Fibroblast of skin of left biceps (primary cell): ENCODE measurements around the gene NAV3.

Experiments
- DNase-seq, 2 experiments: peaks; one replicate each; pipeline ENCODE4 v3.0.0-alpha.2; 2013; ENCODE audit warnings: low read depth in 2 of 2

Gene NAV3

DNA sequence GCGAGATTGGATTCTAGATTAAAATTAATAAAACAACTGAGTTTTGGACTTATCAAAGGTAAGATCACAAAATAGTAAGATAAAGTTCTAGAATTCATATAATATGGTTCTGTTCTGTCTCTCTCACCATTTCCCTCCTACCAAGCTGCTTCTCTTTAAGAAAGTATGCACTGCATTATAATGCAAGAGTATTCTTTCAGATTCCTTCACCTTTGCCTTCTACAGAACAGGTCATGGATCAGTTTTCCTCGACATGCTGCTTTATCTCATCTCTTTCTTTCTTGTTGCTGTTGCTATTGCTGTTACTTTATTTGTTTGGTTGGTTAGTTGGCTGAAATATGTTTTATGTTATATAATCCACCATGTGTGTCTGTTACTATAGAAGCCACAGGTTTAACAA lies 357.0 kb downstream of the NAV3 start:
- no peak for DNase-seq

DNA sequence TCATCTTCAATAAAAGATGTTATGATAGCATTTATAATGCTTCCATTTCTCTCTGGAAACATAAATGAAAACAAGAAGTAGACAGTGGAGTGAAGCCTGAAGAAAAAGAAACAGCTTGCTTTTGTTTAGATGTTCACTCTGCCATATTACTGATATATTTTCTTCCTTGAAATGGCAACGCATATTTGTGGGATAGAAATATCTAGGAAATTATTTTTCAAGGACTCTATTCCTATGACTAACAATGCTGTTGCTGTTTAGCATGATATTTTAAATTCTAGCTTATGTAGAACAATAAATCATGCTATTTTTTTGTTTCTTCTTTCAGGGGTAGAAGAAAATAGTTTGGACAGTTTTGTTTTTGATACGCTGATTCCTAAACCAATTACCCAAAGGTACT lies 359.0 kb downstream of the NAV3 start:
- no peak for DNase-seq

DNA sequence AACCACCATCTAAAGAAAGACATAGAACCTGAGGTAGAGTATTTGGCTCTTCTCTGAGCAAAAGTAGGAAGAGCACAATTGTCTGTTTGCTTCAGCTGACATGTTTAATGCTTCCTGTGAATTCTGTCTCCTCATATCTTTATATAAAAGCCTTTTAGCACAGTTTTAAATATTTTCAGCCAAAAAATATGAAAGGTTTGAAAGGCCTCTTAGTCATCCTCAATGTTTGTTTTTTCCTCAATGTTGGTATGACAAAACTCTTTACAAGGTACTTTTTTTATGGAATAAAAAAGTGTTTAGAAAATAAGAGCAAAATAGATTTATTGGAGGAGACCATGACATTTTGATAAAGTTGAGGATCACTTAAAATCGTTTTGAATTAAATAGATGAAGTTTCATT lies 360.9 kb downstream of the NAV3 start:
- DNase-seq: no peak

DNA sequence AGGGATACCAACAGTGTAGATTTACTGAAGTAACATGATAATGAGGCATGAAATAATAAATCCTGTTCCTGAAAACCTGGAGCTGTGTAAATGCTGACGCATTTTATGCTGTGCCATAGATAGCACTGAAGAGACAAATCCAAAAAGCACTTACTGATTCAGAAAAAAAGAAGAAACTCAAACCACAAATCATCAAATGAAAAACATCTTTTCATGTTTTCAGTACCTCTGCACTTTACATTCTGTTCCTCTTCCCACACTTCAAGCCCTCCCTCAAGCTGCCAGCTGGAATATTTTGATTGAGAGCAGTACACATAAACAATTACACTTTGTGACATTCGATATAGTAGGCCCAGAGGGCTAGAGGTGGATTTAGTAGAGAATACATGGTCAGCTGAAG lies 362.3 kb downstream of the NAV3 start:
- DNase-seq: no peak

DNA sequence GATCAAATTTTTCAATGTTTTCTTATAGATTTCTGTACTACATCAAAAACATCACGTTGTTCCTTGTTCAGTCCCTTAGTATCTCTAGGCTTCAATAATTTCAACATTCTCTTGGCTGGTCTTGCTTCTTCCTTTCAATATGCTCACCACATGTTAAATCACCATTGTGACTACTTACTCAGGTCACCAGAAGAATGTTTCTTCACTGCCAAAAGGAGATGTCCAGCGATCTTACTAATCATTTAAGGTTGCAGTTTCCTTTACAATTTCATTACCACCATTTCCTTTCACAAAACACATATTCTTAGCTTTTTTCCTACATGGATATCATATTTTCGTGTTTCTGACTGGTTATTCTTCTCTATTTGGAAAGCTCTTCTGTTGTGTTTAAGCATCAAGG lies 363.8 kb downstream of the NAV3 start:
- DNase-seq: peak; percentile 90 to 91

DNA sequence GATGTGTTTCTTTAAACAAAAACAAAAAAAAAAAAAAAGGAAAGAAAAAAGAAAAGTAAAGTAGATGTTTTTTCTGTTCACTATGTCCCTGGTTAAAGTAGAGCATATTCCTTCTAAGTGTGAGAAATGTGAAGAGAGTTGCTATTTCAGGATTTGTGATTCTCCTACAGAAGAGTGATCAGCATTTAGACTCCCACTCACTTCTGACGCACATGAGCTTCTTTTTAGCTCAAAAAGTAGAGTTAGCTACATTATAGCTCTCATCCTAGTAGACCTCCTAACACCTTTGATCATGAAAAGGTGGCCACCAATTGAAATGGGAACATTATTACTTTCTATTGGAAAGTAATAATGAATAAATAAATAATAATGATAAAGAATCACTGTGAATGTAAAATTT lies 368.2 kb downstream of the NAV3 start:
- DNase-seq: no peak

DNA sequence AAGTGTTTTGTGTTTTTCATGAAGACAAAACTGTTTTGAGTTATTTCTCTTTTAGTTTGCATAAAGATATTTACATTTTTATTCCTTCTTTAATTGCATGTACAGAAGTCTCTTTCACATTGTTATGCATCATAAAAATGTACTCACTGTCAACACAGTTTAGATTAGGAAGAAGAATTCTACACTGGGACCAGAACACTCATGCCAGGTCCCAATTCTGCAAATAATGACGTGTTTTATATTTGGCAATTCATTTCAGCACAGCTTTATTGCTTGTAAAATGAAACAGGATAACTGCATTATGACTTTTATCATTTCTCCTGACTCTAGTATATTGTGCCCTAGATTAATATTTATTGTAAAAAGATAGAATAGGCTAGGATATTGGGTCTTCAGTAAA lies 369.2 kb downstream of the NAV3 start:
- DNase-seq: no peak

DNA sequence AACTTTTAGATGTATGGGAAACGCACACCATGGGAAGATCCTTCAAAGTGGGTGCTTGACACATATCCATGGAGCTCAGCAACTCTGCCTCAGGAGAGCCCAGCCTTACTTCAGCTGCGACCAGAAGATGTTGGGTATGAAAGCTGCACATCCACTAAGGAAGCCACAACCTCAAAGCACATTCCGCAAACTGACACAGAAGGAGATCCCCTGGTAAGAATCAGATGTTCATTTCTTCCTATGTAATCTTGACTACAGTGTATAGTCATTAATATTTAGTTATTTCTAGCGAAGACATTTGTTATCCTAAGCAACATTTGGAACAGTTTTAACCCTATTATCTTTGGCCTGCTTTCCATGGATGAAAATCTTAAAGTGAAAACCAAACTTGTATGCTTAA lies 374.2 kb downstream of the NAV3 start:
- DNase-seq: no peak

DNA sequence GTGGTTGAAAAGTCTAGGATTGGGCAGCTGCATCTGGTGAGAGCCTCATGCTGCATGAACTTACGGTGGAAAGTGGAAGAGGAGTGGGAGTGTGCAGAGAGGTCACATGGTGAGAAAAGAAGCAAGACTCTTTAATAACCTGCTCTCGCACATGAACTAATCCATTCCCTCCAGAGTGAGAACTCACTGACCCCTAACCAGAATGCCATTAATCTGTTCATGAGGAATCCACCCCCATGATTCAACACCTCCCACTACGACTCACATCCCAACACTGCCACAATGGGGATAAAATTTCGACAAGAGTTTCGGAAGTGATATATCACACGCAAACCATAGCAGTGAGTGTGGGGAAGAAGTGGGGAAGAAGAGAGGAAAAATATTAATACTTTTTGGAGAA lies 377.4 kb downstream of the NAV3 start:
- no peak for DNase-seq

DNA sequence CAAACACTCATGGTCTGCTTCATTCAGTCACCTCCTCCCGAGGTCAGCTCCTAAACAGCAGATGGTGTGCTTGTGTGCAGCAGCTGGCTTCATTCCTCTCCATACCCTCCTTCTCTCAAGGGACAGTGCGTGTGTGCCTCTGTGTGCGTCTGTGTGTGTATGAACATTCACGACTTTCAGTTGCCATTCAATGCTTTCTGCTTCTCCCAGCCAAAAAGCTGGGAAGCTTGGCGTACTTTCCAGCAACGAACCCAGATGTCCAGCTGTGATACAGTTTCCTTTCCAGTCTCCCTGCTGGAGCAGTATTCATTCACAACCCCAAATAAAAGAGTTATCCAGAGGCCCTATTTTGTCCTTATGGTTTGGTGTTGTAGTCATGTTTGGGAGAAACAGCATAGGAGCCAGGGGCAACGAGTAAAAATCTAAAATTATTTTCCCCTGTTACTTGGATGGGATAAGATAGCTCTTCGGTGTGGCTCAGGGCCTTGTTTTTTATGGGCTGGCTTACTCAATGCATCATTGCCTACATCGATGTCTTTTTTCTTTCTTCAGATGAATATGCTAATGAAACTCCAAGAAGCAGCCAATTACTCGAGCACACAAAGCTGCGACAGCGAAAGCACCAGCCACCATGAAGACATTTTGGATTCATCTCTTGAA lies 379.3 kb downstream of the NAV3 start:
- DNase-seq: no peak

DNA sequence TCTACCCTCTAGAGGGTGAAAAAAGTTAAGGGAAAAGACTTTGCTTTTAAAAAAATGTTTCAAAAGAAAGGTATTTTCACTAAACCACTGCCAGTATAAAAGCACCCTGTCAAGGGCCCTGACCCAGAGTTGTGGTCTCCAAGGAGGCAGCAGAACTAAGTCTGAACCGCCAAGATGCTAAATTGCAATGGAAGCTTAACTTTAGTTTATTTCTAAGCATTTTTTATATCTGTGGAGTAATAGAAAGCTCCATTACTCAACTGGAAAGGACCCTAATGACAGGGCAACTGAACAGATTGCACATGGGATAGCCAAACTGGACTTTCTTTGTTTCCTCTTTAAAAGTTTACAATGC lies 379.8 kb downstream of the NAV3 start:
- no peak for DNase-seq

DNA sequence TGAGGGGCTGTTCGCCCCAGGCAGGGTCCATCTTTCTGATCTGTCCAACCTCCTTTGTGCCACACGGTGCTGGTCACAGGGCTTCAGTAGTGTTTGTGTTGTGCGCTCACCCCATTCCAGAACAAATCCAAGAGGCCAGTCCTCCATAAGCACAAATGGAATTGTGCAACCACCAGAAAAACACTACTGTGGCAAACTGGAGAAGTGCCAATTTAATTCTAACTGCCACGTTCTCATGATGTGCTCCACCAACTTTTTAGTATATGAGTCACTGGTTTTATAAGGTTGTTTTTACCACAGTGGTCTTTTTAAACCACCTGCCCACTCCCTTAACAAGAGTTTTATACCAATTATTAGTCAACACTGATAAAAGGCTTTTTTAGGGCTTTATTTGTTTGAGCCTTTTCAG lies 380.2 kb downstream of the NAV3 start:
- DNase-seq: no peak

DNA sequence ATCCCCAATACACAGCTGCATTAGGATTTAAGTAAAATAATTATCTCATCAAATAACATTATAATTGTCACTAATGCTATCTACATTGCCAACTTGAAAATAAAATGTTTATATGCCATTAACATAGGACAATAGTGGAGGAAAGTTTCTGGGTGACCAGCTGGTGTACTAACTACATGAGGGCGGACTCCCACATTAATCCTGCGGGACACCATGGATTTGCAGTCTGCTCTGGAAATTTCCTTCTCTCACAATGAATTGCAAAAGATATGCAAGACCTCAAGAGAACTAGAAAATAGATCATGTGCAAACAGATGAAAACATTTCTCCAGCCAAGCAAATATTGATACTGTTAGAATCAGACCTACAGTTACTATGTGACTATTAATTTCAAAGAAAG lies 390.1 kb downstream of the NAV3 start:
- DNase-seq: no peak

DNA sequence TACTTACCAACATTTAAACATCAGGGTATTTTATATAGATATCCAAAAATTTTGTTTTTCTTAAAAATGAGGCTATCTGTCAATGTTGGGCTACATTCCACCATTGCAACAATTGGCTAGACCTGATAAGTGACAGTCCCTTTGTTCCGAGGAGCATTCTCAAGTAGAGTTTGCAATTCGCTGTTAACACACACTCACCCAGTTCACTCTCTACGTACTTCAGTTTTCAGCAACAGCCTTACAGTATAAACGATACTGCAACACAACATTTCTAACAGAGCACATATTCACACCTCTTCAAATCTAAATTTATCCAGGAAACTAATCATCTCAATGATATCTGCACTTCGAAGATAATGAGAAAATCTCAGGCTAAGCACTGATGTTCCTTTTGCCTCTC lies 393.5 kb downstream of the NAV3 start:
- no peak for DNase-seq

DNA sequence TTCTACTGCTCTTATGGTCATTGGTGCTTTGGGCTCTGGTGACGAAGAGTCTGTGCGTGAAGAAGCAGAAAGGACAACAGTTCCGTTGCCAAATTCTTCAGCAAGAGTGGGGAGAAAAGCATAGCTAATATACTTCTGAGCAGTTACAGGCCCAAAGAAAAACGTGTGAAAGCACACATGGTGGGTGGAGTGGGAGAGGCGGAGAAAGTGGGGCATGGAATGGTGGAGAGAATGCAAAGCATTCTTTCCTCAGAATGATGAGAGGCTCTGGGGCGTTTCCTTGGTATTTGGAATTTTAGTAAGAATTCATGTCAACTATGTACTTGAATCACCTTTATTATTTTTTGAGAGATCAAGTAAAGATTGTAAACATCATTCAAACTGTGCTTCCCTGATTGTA lies 396.1 kb downstream of the NAV3 start:
- no peak for DNase-seq

DNA sequence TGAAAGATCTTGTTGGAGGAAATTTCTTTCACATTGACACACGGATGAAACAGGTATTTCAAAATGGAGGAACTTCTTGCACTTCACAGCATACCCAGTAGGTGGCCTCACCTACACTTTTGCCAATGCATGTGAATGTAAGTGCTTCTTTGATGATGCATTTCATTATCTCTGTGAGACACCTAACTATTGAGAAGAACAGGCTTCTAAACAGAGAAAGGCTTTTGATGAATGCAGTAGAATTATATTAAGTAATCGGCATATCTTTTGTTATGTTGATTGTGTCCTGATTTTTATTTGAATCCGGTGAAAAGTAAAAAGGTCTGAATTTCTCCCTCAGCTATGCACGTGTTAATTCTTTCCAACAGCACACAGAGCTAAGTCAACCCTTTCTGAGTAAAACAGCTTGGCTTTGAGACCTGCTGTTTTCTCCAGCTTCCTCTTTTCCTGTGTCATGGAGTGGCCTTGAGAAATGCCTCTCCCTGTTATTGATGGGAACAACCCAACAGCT lies 399.0 kb downstream of the NAV3 start:
- DNase-seq: no peak

DNA sequence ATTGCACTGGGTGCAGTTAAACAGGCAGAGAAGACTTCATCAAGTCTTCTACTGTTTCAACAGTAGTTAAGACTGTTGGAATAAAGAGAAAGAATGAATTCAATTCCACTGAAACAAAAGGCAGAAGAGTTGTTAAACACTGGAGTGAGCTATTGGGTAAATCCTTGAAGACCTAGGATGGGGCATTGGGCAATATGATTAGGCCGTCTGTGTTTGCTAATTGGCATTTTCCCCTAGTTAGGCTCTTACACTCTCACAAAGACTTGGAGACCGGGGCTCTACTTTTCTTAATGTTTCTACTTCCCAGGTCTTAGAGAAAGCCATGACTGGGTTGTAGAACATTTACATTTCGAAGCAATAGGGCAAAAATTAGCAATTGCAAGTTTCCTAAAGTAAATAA lies 402.1 kb downstream of the NAV3 start:
- no peak for DNase-seq

DNA sequence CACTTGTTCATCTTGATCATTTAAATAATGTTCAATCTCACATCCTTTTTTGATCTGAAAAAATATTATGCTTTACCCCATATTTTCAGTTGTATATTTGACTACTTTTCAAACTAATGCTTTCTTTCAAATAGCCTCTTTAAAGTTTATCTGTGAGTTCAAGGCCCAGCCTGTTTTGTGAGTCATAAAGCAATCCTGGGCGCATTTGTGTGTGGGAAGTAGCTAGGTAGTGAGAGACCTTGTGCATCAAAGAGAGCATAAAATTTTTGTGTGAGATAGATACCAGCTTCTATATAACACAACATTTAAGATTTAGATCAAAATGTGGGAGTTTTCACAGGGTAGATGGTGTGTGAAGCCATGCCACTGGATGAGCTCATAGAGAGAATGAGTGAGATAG lies 405.6 kb downstream of the NAV3 start:
- no peak for DNase-seq

DNA sequence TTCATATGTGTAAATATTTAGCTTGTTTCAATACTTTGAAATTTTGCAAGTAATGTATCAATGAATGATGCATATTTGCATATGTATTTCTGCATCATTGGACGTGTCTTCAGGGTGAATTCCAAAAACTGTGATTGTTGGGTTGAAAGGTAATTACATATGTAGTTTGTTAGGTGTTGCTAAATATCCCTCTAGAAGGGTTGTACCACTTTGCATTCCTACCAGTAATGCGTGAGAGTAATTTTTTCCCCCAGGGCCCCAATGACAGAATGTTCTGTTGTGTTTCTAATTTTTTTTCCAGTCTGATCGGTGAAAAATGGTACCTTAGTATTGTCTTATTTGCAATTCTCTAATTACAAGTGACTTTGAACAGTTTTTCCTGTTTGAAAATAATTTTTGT lies 408.9 kb downstream of the NAV3 start:
- no peak for DNase-seq

DNA sequence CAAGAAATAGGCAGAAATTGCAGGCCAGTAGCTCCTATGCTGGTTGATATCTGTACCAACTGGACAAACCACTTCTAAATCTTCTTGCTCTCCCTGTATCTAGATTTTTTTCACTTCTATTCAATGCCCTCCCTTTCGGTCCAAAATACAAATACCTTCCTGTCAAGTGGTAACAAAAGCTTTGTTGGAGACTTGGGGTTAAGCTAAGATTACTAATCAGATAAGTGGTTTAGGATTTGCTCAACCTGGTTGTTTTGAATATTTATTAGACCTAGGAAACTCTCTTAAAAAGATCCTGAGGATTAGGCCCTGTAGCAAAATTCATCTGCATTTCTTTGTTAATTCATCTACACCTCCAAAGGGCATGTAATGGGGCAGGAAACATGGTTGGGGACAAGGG lies 410.1 kb downstream of the NAV3 start:
- DNase-seq: no peak

DNA sequence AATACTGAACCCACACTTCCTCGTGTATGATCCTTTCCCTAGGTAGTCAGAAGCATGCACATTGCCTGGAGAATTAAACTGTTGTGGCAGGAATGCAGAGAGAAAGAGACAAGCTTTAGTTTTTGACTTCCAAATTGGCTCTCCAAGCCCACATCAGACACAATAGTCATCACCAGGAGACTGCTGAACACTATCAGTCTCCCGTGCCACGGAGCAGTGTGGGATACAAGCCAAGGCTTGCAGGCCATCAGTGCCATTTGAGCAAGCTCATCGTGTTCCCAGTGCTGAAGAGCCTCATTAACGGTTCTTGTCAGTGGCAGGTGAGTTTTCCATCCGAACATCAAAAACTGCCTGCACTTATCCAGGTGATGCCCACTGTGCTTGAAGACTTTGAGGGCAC lies 410.8 kb downstream of the NAV3 start:
- no peak for DNase-seq

DNA sequence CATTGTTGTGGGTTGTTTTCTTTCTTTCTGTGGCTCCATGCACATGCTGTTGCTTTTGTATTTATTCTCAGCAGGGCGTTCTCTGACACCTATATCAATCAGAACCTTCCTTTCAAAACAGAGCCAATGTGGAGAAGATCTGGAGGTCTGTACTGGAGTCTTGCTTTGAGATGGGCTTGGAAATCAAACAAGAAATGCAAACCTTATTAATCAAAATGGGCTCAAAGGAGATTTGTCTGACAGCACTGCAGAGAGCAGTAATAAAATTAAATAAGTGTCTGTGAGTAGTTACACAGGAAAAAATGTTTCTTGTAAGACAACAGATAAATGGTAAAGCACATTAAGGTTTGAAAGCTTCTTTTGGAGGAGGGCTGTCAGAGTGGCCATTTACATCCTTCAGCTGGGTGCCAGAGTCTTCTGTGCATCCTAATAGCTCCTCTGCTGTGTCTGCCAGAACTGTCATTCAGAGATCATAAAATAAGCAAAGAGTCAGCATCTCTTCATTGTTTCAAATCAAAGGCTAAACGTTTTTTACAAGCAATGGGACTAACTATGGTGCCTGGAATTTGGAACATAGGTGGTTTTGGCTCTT lies 414.3 kb downstream of the NAV3 start:
- DNase-seq: no peak

DNA sequence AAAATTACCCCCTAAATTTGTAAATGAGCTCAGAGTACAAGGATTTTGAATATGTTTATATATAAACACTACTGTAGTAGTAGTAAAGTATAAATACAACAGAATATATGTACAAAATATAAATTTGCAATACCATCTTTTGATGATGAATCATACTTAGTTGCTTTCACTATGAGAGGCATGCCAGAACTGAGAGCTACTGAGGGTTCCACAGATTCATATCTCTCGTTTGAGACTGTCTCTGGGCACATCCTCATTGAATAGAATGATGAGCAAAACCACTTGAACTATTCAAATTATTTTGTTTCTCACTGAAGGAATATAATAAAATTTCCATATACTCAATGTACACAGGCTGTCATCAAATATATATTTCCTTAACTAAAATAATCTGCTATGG lies 417.6 kb downstream of the NAV3 start:
- no peak for DNase-seq

DNA sequence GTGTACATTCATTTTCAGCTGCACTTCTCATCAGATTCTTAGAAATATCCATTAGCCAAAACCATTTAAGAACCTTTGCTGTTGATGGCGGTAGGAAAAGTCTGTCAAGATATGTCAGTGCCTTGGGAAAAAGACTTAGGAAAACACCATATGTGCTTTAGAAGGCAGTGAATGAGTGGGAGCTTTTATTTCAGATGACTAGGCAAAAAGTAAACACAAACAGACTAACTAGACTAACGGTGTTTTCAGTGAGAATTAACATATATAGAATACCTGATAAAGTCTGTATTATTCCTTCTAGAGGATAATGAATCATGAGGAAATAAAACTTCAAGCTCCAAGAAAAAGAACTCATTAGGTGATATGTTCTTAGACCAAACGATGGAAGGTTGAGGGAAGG lies 418.9 kb downstream of the NAV3 start:
- DNase-seq: no peak
